Endothelial cell of umbilical vein (primary cell): ENCODE measurements around the gene NUAK1. TPM values are rescaled to one million over a fixed set of nuclear protein-coding genes. Genes with fewer than 3 reads are reported as not detected.

Experiments
- BruUV-seq: library from RNA; stranded (reverse); fragments of 400-500 nt; replicated peaks from 2 replicates; lab custom pipeline; 2021; lab: Mats Ljungman, UMichigan
- CTCF ChIA-PET: fragments of 300-600, 350-600 bp; sonication (Branson Sonifier 250); formaldehyde crosslinking; loops from one replicate; lab custom pipeline; 2021; ENCODE audit warnings: antibody characterized with exemption, inconsistent platforms; lab: Charles Lee
- POLR2A ChIA-PET: fragments of 300-600, 350-600 bp; sonication (Branson Sonifier 250); formaldehyde crosslinking; loops from one replicate; lab custom pipeline; 2021; ENCODE audit warnings: antibody characterized with exemption, inconsistent platforms; lab: Charles Lee
- DNase-seq: peaks from one replicate; pipeline ENCODE4 v3.0.0-alpha.2; 2011; ENCODE audit warnings: low read depth, low spot score
- FAIRE-seq: peaks from 2 replicates; lab custom pipeline; 2011; peaks lifted over from hg19 to GRCh38; lab: Jason Lieb, UNC
- H2AFZ ChIP-seq: 2 replicates; pipeline ENCODE4 v1.6.0; 2012; ENCODE audit warnings: low read depth, low read length, control low read depth, inconsistent platforms
- H3K27ac ChIP-seq: 2 replicates; pipeline ENCODE4 v1.5.1; 2011; ENCODE audit warnings: low read depth, mild to moderate bottlenecking, control low read depth, low read length, moderate library complexity; ENCODE audit not compliant: insufficient read depth
- H3K27me3 ChIP-seq, 2 experiments: 2 replicates each; pipeline versions ENCODE4 v1.6.0 to v1.6.1; 2011; ENCODE audit warnings: low read length in 2 of 2, mixed read lengths in 1 of 2; ENCODE audit not compliant: control insufficient read depth in 2 of 2, insufficient read depth in 2 of 2
- H3K36me3 ChIP-seq, 2 experiments: 2 replicates in 1 of 2; 3 replicates in 1 of 2; pipeline ENCODE4 v1.5.1; 2011; ENCODE audit warnings: low read length in 2 of 2, mild to moderate bottlenecking in 1 of 2, moderate library complexity in 1 of 2; ENCODE audit not compliant: control insufficient read depth in 2 of 2, insufficient read depth in 2 of 2; ENCODE audit errors: extremely low read depth in 1 of 2
- H3K4me1 ChIP-seq: 3 replicates; pipeline ENCODE4 v1.5.1; 2011; ENCODE audit warnings: mild to moderate bottlenecking, low read length; ENCODE audit not compliant: control insufficient read depth, insufficient read depth; ENCODE audit errors: extremely low read depth
- H3K4me2 ChIP-seq: 2 replicates; pipeline ENCODE4 v1.6.1; 2011; ENCODE audit warnings: low read length, control low read depth, mixed read lengths; ENCODE audit not compliant: insufficient read depth
- H3K4me3 ChIP-seq, 3 experiments: fragments of 200-600 bp in 1 of 3; sonication (generic), shearing (Covaris generic) in 1 of 3; replicated peaks in 1 of 3; 2 replicates each; pipeline ENCODE4 v1.5.1; 2011 to 2016; ENCODE audit warnings: control low read depth in 3 of 3, low read length in 3 of 3, mild to moderate bottlenecking in 2 of 3, inconsistent platforms in 1 of 3, low read depth in 1 of 3, moderate library complexity in 1 of 3; ENCODE audit not compliant: insufficient read depth in 1 of 3
- H3K79me2 ChIP-seq: 2 replicates; pipeline ENCODE4 v1.6.0; 2012; ENCODE audit warnings: low read length, inconsistent platforms; ENCODE audit not compliant: control insufficient read depth, insufficient read depth
- H3K9ac ChIP-seq: replicated peaks from 2 replicates; pipeline ENCODE3; 2011; ENCODE audit warnings: low read length, control low read depth; ENCODE audit not compliant: insufficient read depth; ENCODE audit errors: extremely low read depth
- H3K9me1 ChIP-seq: replicated peaks from 3 replicates; pipeline ENCODE4 v1.6.0; 2011; ENCODE audit warnings: mild to moderate bottlenecking, low read length; ENCODE audit not compliant: control insufficient read depth, insufficient read depth; ENCODE audit errors: extremely low read depth
- H3K9me3 ChIP-seq: replicated peaks from 2 replicates; pipeline ENCODE4 v1.5.1; 2012; ENCODE audit warnings: low read length, inconsistent platforms; ENCODE audit not compliant: control insufficient read depth, insufficient read depth
- H4K20me1 ChIP-seq: replicated peaks from 2 replicates; pipeline ENCODE3; 2011; ENCODE audit warnings: mild to moderate bottlenecking, low read length; ENCODE audit not compliant: control insufficient read depth, insufficient read depth; ENCODE audit errors: extremely low read depth
- CTCF ChIP-seq, 2 donors: IDR thresholded peaks; 1 replicate in 1 of 2; 2 replicates in 1 of 2; pipeline ENCODE4 v1.5.1; 2011; ENCODE audit warnings: low read length in 2 of 2, mild to moderate bottlenecking in 2 of 2, moderate library complexity in 2 of 2, control low read depth in 1 of 2, inconsistent platforms in 1 of 2, low read depth in 1 of 2; ENCODE audit not compliant: insufficient read depth in 1 of 2; ENCODE audit errors: extremely low read depth in 1 of 2
- EZH2 ChIP-seq: IDR thresholded peaks from 2 replicates; pipeline ENCODE4 v1.6.1; 2012; ENCODE audit warnings: borderline replicate concordance, low read depth, mild to moderate bottlenecking, moderate library complexity, low read length, inconsistent platforms; ENCODE audit not compliant: severe bottlenecking
- FOS ChIP-seq: IDR thresholded peaks from 2 replicates; pipeline ENCODE4 v1.6.1; 2011; ENCODE audit warnings: mild to moderate bottlenecking, low read length, moderate library complexity, borderline replicate concordance; ENCODE audit not compliant: insufficient read depth
- JUN ChIP-seq: IDR thresholded peaks from 2 replicates; pipeline ENCODE4 v1.6.1; 2011; ENCODE audit warnings: borderline replicate concordance, low read depth; ENCODE audit not compliant: insufficient read length, insufficient read depth
- MAX ChIP-seq: IDR thresholded peaks from 2 replicates; pipeline ENCODE4 v1.6.1; 2011; ENCODE audit not compliant: insufficient read depth, insufficient read length
- POLR2A ChIP-seq: IDR thresholded peaks from 2 replicates; pipeline ENCODE4 v1.6.1; 2012; ENCODE audit warnings: low read depth, mild to moderate bottlenecking, control low read depth, low read length
- POLR2AphosphoS5 ChIP-seq: IDR thresholded peaks from 2 replicates; pipeline ENCODE4 v1.6.1; 2012; ENCODE audit warnings: low read depth, mild to moderate bottlenecking, control low read depth, low read length, moderate library complexity; ENCODE audit not compliant: insufficient read depth
- dilution Hi-C: fragments of 300-500 bp; cut with MboI; formaldehyde crosslinking; loops from one replicate; pipeline ENCODE4 v1.15.0; 2019; ENCODE audit warnings: low sequenced_read_pairs; ENCODE audit not compliant: extremely low pct_ligation_motif_present
- intact Hi-C: fragments of 100-400 bp; cut with micrococcal nuclease; formaldehyde crosslinking; loops from one replicate; pipeline ENCODE4 v1.10.0; 2022
- polyA plus RNA-seq, 4 experiments: library from polyadenylated mRNA; depleted of rRNA in 3 of 4; stranded (reverse) in 3 of 4; unstranded in 1 of 4; fragments of >200 nt; gene quantifications; 2 replicates each; pipeline versions ENCODE4 v1.2.1 to v1.2.3, GENCODE V29; 2011 to 2012; ENCODE audit warnings: missing spikeins in 1 of 4
- total RNA-seq: library from RNA; stranded (reverse); gene quantifications from 2 replicates; pipeline ENCODE4 v1.2.3, GENCODE V29; 2021

Gene NUAK1
- total and polyA plus RNA-seq, 2 donors (not counting 3 experiments of a cell fraction or from before 2014, with no cell fraction given) = 34.2 to 39.7 TPM

DNA sequence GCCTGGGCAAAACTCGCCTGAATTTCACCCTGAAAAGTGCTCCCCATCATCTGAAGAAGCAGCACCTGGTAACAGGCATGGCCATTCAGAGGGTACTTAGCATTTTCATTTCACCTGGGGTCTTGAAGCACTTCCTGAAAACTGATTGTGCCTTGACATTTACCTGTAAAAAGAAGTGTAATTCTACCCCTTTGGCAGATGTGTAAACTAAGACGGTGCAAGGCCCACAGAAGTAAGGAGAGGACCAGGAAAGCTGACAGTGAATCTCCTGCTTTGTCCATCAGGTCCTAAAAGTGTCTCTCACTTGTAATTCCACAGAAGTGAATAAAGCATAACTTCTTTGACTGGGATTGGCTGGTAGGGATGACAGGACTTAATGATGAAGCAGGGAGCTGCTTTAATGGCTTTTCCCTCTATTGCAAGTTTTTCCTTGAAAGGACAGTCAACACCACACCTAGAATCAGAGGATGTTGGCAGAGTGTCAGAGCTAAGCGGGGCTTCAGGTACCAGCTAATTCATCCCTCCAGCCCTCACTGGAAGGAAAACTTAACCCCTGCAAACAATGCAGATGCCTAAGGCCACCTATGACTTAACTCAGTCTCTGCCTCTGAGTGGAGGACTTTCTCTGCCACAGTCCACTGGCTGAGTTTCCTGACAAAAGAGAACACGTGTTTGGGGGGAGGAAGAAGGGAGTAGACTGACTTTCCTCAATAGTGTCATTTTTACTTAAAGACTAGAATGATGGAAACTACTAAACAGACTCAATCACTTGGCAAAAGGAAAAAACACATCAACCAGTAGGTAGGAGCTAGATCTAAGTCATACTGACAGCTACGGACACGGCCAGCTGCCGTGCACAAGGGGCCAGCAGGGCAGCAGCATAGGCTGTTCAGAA lies 74.7 kb downstream of the NUAK1 start:
- no peaks in the 10 kb centered on the region for H3K9me3 ChIP-seq
- H3K27me3 ChIP-seq = no peaks in the 10 kb centered on the region
- TF ChIP-seq MAX = peak; percentile 50
- TF ChIP-seq EZH2 = no peak
- TF ChIP-seq POLR2A = peak; percentile 33
- TF ChIP-seq FOS = no peak
- no peak for TF ChIP-seq CTCF (IDR thresholded peaks at IDR 0.05; ENCODE audit: extremely low read depth in 1 of 2, insufficient read depth in 1 of 2, low read depth in 1 of 2, low read length in 2 of 2)
- TF ChIP-seq POLR2AphosphoS5 = no peak
- no peak for TF ChIP-seq JUN
- FAIRE-seq (no peak), DNase-seq (peak; percentile 87)
- intact Hi-C loops (loop anchor here (1.0 to 5.0 kb wide), 7 partner anchors 14 to 326 kb away; no protein-coding TSS in a partner anchor), dilution Hi-C loops (no loop called here)
- CTCF ChIA-PET = interaction anchor here (0.7 to 1.6 kb wide), 13 partner anchors 14 to 521 kb away, joined by 3 to 14 read pairs (median 4); no protein-coding TSS in a partner anchor
- BruUV-seq = TSS peak; percentile 5
- no peak overlapping the region for H3K4me3 ChIP-seq
- peaks cover 8 to 26% of the 10 kb centered on the region in 2 experiments for H3K36me3 ChIP-seq
- peaks cover 47% of the 10 kb centered on the region for H3K4me1 ChIP-seq
- H3K27ac ChIP-seq = peak overlapping the region; percentile 2
- no peaks in the 10 kb centered on the region for H3K79me2 ChIP-seq
- no peak overlapping the region for H2AFZ ChIP-seq
- H4K20me1 ChIP-seq = no peaks in the 10 kb centered on the region
- POLR2A ChIA-PET = interaction anchor here (0.6 to 1.2 kb wide), 4 partner anchors 14 to 342 kb away, joined by 5 to 12 read pairs (median 7); no protein-coding TSS in a partner anchor
- no peaks in the 10 kb centered on the region for H3K9me1 ChIP-seq
- H3K4me2 ChIP-seq = peak overlapping the region; percentile 6
- no peak overlapping the region for H3K9ac ChIP-seq
